Measurements from ENCODE around the gene PAX6.

PAX6 gene

DNA sequence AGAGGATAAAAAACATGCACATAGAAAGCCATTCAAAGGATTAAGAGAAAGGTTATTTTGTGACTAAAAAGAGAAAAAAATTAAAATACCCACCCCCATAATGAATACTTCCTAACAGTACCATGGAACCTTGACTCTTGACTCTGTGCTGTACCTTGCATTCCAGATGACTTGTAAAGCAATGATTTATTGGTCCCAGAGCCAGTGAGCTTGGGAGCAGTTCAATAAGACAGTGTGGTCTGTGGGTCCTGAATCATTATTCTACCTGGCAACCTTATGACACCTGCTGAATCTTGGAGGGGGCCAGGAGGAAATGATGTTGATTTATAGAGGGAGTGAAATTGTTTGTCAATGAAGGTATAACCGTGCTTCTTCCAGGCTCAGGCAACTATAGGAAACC, 34.2 kb upstream of the PAX6 start:
- in situ Hi-C loops (cut with MboI; ENCODE audit: low sequenced_read_pairs, unreplicated experiment), result no loop called here
- TF ChIP-seq, protein P1, sequence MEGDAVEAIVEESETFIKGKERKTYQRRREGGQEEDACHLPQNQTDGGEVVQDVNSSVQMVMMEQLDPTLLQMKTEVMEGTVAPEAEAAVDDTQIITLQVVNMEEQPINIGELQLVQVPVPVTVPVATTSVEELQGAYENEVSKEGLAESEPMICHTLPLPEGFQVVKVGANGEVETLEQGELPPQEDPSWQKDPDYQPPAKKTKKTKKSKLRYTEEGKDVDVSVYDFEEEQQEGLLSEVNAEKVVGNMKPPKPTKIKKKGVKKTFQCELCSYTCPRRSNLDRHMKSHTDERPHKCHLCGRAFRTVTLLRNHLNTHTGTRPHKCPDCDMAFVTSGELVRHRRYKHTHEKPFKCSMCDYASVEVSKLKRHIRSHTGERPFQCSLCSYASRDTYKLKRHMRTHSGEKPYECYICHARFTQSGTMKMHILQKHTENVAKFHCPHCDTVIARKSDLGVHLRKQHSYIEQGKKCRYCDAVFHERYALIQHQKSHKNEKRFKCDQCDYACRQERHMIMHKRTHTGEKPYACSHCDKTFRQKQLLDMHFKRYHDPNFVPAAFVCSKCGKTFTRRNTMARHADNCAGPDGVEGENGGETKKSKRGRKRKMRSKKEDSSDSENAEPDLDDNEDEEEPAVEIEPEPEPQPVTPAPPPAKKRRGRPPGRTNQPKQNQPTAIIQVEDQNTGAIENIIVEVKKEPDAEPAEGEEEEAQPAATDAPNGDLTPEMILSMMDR (IDR thresholded peaks at IDR 0.05; ENCODE audit: borderline replicate concordance, control extremely low read depth, extremely low read depth, insufficient read depth, missing control alignments), result no peak
- DNase-seq (ENCODE audit: low spot score), result no peak

DNA sequence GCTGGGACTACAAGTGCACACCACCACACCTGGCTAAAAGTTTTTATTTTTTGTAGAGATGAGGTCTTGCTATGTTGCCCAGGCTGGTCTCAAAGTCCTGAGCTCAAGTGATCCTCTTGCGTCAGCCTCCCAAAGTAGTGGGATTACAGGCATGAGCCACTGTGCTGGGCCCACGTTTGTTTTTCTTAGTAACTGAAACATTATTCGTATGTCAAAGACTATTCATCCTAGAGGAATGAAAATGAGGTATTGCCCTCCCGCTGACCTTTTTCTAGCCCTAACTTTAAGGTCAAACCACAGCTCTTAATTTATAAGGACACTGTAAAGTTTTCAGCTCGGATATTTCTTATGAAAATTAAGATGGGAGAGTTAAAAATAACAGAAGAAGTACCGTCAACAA, 33.2 kb upstream of the PAX6 start:
- no peak for DNase-seq (ENCODE audit: low spot score)
- in situ Hi-C loops (cut with MboI; ENCODE audit: low sequenced_read_pairs, unreplicated experiment), result no loop called here
- TF ChIP-seq, protein P1 (IDR thresholded peaks at IDR 0.05; ENCODE audit: borderline replicate concordance, control extremely low read depth, extremely low read depth, insufficient read depth, missing control alignments), result no peak

DNA sequence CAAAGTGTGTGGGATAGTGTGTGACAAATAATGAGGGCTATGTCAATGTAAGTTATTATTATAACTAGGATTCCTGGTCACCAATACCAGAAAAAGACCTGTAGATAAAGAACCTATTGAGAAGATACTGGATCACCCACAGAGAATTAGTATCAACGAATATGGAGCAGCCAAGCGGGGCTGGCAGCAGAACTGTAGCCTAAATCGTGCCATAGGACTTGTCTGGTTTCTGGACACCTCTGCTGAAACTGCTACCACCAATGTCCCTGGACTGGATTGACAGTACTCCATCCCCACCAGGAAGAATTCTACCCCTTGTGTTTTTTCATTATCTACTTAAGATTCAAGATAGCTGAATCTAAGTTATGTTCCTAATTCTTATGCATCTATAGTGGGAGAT, 30.3 kb upstream of the PAX6 start:
- in situ Hi-C loops (cut with MboI; ENCODE audit: low sequenced_read_pairs, unreplicated experiment), result no loop called here
- no peak for DNase-seq (ENCODE audit: low spot score)
- TF ChIP-seq, protein P1 (IDR thresholded peaks at IDR 0.05; ENCODE audit: borderline replicate concordance, control extremely low read depth, extremely low read depth, insufficient read depth, missing control alignments), result no peak

DNA sequence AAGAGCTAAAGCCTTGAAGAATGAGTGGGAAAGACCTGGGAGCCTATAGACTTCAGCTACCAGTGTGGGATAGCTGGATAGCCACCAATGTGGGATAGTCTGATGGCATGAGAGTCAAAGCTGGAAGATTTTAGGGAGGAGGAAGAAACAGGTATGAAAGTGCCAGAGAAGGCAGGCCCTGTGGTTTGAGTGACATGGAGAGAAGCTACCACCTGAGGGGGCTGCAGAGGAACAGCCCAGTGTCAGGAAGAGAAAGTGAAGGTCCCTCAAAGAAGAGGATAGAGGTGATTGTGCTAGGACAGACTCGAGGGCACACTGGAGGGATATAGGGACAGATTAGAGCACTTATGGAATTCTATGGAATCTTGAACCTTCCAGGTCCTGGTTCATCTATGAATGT, 23.1 kb upstream of the PAX6 start:
- TF ChIP-seq, protein P1 (IDR thresholded peaks at IDR 0.05; ENCODE audit: borderline replicate concordance, control extremely low read depth, extremely low read depth, insufficient read depth, missing control alignments), result no peak
- no peak for DNase-seq (ENCODE audit: low spot score)
- in situ Hi-C loops (cut with MboI; ENCODE audit: low sequenced_read_pairs, unreplicated experiment), result no loop called here

DNA sequence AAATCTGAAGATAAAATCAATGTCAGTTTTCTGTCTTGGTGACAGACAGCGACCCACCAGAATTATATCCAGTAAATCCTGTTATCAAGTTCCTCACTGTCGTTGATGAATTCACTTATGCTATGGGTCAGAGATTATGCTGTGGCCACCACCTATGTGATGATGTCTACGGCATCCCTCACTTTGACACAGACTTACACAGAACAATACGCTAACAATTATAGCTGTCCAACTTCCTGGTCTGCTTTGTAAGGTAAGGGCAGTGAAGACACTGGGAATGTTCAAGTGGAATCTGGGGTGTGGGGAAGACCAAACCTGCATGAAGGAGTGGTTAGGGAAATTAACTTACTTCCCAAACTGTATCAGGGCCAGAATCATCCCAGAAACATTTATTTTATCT, 19.3 kb upstream of the PAX6 start:
- TF ChIP-seq, protein P1 (IDR thresholded peaks at IDR 0.05; ENCODE audit: borderline replicate concordance, control extremely low read depth, extremely low read depth, insufficient read depth, missing control alignments), result no peak
- in situ Hi-C loops (cut with MboI; ENCODE audit: low sequenced_read_pairs, unreplicated experiment), result no loop called here
- DNase-seq (ENCODE audit: low spot score), result no peak

DNA sequence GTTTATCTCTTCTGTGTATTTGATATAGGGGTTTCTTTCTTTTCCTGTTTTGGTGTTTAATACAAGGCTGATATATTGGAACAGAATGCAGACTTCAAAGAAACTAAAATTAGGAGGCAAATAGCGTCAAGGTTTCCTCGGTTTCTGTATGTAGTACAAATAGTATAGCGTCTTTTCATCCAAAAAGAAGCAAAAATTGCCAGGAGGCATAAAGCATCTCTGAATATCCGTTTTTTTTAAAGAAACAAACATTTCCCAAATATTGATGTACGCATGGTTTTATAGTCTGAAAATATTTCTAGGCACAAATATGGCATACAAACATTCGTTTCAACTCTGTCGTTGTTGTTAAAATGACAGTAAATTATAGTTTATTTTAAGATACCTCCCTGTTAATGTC, 17.1 kb upstream of the PAX6 start:
- in situ Hi-C loops (cut with MboI; ENCODE audit: low sequenced_read_pairs, unreplicated experiment), result no loop called here
- TF ChIP-seq, protein P1 (IDR thresholded peaks at IDR 0.05; ENCODE audit: borderline replicate concordance, control extremely low read depth, extremely low read depth, insufficient read depth, missing control alignments), result no peak
- no peak for DNase-seq (ENCODE audit: low spot score)
